ENCODE measurements around the gene CRTAP.

DNA sequence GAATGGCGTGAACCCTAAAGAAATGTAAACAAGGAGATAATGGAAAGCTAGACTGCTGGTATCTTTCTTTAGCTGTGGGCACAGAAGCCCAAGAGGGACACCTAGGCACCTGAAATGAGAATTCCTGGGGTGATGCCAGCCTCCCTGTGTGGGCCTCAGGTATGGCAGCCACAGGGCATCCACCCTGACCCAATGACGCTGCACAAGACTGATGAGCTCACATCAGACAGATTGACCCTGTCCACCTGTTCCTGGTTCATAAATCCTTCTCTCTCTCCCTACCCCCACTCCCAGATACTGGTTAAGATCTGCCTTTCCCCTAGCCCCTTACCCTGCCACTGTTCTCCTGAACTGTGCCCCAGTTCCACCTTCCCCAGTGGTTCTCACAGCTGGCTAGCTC, 18.4 kb upstream of the CRTAP start:
- no peak for TF ChIP-seq POLR2AphosphoS5 (IDR thresholded peaks at IDR 0.05; ENCODE audit: low read depth, low read length)
- TF ChIP-seq, protein P1, sequence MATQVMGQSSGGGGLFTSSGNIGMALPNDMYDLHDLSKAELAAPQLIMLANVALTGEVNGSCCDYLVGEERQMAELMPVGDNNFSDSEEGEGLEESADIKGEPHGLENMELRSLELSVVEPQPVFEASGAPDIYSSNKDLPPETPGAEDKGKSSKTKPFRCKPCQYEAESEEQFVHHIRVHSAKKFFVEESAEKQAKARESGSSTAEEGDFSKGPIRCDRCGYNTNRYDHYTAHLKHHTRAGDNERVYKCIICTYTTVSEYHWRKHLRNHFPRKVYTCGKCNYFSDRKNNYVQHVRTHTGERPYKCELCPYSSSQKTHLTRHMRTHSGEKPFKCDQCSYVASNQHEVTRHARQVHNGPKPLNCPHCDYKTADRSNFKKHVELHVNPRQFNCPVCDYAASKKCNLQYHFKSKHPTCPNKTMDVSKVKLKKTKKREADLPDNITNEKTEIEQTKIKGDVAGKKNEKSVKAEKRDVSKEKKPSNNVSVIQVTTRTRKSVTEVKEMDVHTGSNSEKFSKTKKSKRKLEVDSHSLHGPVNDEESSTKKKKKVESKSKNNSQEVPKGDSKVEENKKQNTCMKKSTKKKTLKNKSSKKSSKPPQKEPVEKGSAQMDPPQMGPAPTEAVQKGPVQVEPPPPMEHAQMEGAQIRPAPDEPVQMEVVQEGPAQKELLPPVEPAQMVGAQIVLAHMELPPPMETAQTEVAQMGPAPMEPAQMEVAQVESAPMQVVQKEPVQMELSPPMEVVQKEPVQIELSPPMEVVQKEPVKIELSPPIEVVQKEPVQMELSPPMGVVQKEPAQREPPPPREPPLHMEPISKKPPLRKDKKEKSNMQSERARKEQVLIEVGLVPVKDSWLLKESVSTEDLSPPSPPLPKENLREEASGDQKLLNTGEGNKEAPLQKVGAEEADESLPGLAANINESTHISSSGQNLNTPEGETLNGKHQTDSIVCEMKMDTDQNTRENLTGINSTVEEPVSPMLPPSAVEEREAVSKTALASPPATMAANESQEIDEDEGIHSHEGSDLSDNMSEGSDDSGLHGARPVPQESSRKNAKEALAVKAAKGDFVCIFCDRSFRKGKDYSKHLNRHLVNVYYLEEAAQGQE (IDR thresholded peaks at IDR 0.05; ENCODE audit: insufficient read depth in 1 of 2, low read depth in 2 of 2, low read length in 2 of 2), result no peak
- no peak for TF ChIP-seq TAF1 (IDR thresholded peaks at IDR 0.05; ENCODE audit: borderline replicate concordance, insufficient read depth, low read length)
